Measurements from ENCODE around the gene GADL1.
A peak's percentile ranks its signal among the peaks of the same experiment; 100 is the strongest.

Gene GADL1

DNA sequence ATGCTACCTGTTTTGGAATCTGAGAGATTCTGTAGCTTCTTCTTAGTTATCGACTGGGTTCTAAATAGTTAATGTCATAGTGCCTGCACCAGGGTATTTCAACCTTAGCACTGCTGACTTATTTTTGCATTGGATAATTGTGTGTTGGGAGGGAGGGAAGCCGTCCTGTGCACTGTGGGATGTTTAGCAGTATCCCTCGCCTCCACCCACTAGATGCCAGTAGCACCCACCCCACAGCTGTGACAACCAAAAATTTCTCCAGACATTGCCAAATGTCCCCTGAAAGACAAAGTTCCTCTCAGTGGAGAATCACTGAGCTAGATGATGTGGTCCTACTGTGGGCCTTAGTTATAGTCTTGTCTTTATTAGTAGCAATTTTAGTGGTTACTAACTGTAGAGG is 199.8 kb downstream of the GADL1 start:
- TF ChIP-seq CTCF (IDR thresholded peaks at IDR 0.05) = no peak
- H3K27ac Mint-ChIP-seq = no peak overlapping the region
- DNase-seq = no peak
- H3K4me3 Mint-ChIP-seq = no peak overlapping the region
- H3K4me1 Mint-ChIP-seq = peaks cover 12% of the 10 kb centered on the region
- H3K27me3 Mint-ChIP-seq (ENCODE audit: low read depth, poor library complexity) = peaks cover 4% of the 10 kb centered on the region
- H3K9me3 Mint-ChIP-seq = no peaks in the 10 kb centered on the region
- H3K36me3 Mint-ChIP-seq (ENCODE audit: low read depth) = peaks cover 12% of the 10 kb centered on the region

- Mint-ChIP-seq H3K27ac (no peak overlapping the region), H3K36me3 (ENCODE audit: low read depth) (peaks cover 12% of the 10 kb centered on the region), H3K27me3 (ENCODE audit: low read depth, poor library complexity) (peaks cover 4% of the 10 kb centered on the region), H3K9me3 (no peaks in the 10 kb centered on the region), H3K4me3 (no peak overlapping the region), H3K4me1 (peaks cover 16% of the 10 kb centered on the region)
- no peak for TF ChIP-seq CTCF (IDR thresholded peaks at IDR 0.05)
- DNase-seq = no peak
These were observed 200.3 kb downstream of the GADL1 start for GRCh38 chr3:30694148-30694547.

- peaks cover 21% of the 10 kb centered on the region for H3K4me1 Mint-ChIP-seq
- H3K27ac Mint-ChIP-seq = no peak overlapping the region
- H3K9me3 Mint-ChIP-seq = no peaks in the 10 kb centered on the region
- TF ChIP-seq CTCF (IDR thresholded peaks at IDR 0.05) = peak; percentile 88
- DNase-seq = peak; percentile 33
- H3K27me3 Mint-ChIP-seq (ENCODE audit: low read depth, poor library complexity) = peaks cover 4% of the 10 kb centered on the region
- H3K36me3 Mint-ChIP-seq (ENCODE audit: low read depth) = peaks cover 12% of the 10 kb centered on the region
- no peak overlapping the region for H3K4me3 Mint-ChIP-seq
These were observed 200.9 kb downstream of the GADL1 start for GRCh38 chr3:30693470-30694120.

- Mint-ChIP-seq H3K4me1 (peaks cover 26% of the 10 kb centered on the region), H3K4me3 (no peak overlapping the region), H3K27me3 (ENCODE audit: low read depth, poor library complexity) (peaks cover 4% of the 10 kb centered on the region), H3K27ac (no peak overlapping the region), H3K9me3 (no peaks in the 10 kb centered on the region), H3K36me3 (ENCODE audit: low read depth) (peaks cover 19% of the 10 kb centered on the region)
- DNase-seq = no peak
- no peak for TF ChIP-seq CTCF (IDR thresholded peaks at IDR 0.05)
These were observed 201.8 kb downstream of the GADL1 start for GRCh38 chr3:30692498-30693130.

DNA sequence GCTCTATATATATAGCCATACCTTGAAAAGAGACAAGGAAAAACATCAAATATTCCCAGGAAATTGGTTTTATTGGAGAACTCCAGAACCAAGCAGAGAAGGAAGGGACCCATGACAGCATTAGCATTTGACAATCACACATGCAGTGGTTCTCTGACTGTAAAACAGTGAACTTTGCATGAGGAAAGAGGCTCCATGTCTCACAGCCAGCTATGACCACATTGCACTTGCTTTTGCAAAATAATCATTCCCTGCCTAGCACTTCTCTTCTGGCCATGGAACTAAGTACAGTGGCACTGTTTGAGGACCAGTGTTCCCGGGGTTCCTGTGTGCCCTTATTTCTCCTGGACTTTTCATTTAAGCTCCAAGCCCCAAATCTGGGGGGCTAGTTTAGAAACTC is 202.5 kb downstream of the GADL1 start:
- no peaks in the 10 kb centered on the region for H3K27me3 Mint-ChIP-seq (ENCODE audit: low read depth, poor library complexity)
- no peak for DNase-seq
- H3K36me3 Mint-ChIP-seq (ENCODE audit: low read depth) = peaks cover 24% of the 10 kb centered on the region
- H3K4me1 Mint-ChIP-seq = peaks cover 26% of the 10 kb centered on the region
- no peak overlapping the region for H3K27ac Mint-ChIP-seq
- no peak overlapping the region for H3K4me3 Mint-ChIP-seq
- no peak for TF ChIP-seq CTCF (IDR thresholded peaks at IDR 0.05)
- H3K9me3 Mint-ChIP-seq = no peaks in the 10 kb centered on the region

Measured in nephron progenitor cell (in vitro differentiated cells).